RWPE1 (cell line): ENCODE data around the gene KDM1A.
A peak's percentile ranks its signal among the peaks of the same experiment; 100 is the strongest.

Experiments
- CTCF ChIA-PET: fragments of 350-600 bp; sonication (Branson Sonifier 250); formaldehyde crosslinking; extraction: SDS; loops from one replicate; lab custom pipeline; 2021; lab: Yijun Ruan, JAX
- POLR2A ChIA-PET: fragments of 400-600 bp; formaldehyde crosslinking; extraction: SDS; loops from one replicate; lab custom pipeline; 2020; ENCODE audit warnings: antibody characterized with exemption; ENCODE audit not compliant: low non-redundant PET; lab: Yijun Ruan, JAX
- DNase-seq: peaks from one replicate; pipeline ENCODE4 v3.0.0; 2012; ENCODE audit warnings: low spot score
- H3K27ac ChIP-seq: fragments of 450-650 bp; 2 replicates; pipeline ENCODE4 v1.5.1; 2017
- TF ChIP-seq, protein P1 (sequence below): fragments of 450-650 bp; conservative IDR thresholded peaks from 2 replicates; pipeline ENCODE4 v1.5.1; 2017; ENCODE audit warnings: low read depth, mild to moderate bottlenecking

The KDM1A gene

DNA sequence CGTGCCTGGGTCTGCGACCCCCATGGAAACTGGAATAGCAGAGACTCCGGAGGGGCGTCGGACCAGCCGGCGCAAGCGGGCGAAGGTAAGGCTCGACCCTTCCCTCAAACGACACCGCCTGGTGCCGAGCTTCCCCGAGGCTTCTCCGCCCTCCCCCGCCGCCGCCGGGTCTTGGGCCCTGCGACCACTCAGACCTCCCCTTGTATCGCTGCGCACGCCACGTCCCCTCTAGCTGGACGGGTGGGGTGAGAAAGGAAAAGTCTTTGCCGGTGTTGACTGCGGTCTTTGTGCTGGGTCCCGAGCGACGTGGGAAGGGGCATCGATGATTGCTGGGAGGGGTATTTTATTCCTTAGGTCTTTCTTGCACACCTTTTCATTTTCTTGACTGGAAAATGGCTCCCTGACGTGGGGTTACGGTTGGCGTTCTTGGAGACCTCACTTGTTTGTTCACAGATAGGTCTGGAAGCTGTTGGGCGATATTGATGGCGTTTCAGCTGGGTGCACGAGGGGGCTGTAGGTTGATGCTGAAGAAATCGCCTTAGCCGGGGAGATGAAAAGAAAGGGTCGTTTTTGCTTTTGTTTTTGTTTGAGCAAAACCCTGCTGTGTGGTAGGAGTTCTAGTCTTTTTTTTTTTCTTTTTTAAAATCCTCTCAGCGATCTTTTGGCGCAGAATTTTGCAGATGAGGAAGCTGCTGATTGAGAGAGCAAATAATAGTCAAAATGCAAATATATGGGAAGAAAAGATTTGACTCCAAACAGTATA is 776 bp downstream of the KDM1A start:
- H3K27ac ChIP-seq = peak overlapping the region; percentile 88
- peak; percentile 49 for DNase-seq
- TF ChIP-seq, protein P1, sequence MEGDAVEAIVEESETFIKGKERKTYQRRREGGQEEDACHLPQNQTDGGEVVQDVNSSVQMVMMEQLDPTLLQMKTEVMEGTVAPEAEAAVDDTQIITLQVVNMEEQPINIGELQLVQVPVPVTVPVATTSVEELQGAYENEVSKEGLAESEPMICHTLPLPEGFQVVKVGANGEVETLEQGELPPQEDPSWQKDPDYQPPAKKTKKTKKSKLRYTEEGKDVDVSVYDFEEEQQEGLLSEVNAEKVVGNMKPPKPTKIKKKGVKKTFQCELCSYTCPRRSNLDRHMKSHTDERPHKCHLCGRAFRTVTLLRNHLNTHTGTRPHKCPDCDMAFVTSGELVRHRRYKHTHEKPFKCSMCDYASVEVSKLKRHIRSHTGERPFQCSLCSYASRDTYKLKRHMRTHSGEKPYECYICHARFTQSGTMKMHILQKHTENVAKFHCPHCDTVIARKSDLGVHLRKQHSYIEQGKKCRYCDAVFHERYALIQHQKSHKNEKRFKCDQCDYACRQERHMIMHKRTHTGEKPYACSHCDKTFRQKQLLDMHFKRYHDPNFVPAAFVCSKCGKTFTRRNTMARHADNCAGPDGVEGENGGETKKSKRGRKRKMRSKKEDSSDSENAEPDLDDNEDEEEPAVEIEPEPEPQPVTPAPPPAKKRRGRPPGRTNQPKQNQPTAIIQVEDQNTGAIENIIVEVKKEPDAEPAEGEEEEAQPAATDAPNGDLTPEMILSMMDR = no peak
- ChIA-PET POLR2A (interaction anchor here (0.6 to 0.9 kb wide), 2 partner anchors 13 to 41 kb away, joined by 4 to 5 read pairs; no protein-coding TSS in a partner anchor), CTCF (interaction anchor here (0.7 to 1.8 kb wide), 3 partner anchors 43 to 445 kb away, joined by 3 to 4 read pairs (median 4); no protein-coding TSS in a partner anchor)

DNA sequence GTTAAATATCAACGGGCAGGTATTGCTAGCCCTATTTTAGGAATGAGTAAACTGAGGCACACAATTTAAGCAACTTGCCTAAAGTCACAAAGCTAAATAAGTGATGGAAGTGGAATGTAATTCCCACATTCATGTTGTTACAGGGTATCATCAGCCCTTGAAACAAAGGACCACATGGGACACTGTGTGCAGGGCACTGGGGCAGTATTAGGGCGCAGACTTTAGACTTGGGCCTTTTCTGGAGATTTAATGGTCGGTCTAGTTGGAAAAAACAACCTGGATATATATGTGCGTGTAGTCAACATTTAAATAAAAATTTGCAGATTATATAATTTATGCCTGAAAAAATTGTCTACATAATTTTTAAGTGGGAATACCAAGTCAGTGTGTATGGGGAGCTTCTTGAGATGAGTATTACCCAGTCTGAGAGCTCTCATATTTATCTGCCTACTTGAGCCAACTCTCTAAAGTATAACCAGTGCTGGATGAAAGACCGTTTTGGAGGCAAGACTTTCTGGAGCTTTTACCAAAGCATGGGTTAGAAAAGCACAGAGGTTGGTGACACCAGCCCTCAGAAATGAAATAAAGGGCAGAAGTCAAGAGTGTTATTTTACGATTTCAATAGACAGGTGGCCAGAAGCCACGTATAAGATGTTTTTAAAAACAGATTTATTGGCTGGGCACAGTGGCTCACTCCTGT is 1.6 kb downstream of the KDM1A start:
- CTCF ChIA-PET = interaction anchor here (0.6 to 0.9 kb wide), 3 partner anchors 69 to 174 kb away, joined by 4 read pairs; no protein-coding TSS in a partner anchor
- peak overlapping the region; percentile 40 for H3K27ac ChIP-seq

GRCh38 chr1:23021834-23022233 is 2.6 kb downstream of the KDM1A start:
- no peak overlapping the region for H3K27ac ChIP-seq
- DNase-seq = no peak
- TF ChIP-seq, protein P1 = no peak
- ChIA-PET CTCF (no interaction called here), POLR2A (no interaction called here)

More for the DNA sequence above, 1.6 kb downstream of the KDM1A start:
- no peak for DNase-seq
- POLR2A ChIA-PET = no interaction called here
- TF ChIP-seq, protein P1 = no peak

DNA sequence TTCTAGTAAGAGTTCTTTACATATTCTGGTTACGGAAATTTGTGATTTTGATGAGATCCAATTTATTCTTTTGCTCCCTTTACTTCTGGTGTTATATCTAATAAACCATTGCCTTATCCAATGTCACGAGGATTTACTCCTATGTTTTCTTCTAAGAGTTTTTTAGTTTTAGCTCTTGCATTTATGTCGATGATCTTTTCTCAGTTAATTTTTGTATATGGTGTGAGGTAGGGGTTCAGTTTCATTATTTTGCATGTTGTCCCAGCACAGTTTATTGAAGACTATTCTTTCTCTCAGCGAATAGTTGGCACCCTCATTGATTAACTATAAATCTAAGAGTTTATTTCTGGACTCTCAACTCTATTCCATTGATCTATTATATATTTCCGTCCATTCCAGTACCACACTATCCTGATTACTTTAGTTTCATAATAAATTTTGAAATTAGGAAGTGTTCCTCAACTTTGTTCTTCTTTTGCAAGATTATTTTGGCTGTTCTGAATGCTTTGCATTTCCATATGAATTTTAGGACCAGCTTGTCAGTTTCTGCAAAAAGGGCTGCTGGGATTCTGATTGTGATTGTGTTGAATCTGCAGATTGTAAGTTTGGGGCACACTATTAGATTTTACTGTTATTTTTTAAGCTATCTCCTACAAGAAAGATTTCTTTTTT is 4.0 kb downstream of the KDM1A start:
- TF ChIP-seq, protein P1 = no peak
- CTCF ChIA-PET = no interaction called here
- POLR2A ChIA-PET = no interaction called here

GRCh38 chr1:23026568-23026967 is 7.3 kb downstream of the KDM1A start:
- TF ChIP-seq, protein P1 = no peak
- ChIA-PET CTCF (no interaction called here), POLR2A (no interaction called here)
- peak; percentile 42 for DNase-seq
- peak overlapping the region; percentile 28; the same call in 1 of the 2 replicates for H3K27ac ChIP-seq

More for the DNA sequence above, 4.0 kb downstream of the KDM1A start:
- DNase-seq = no peak
- no peak overlapping the region for H3K27ac ChIP-seq

GRCh38 chr1:23027352-23027907 is 8.2 kb downstream of the KDM1A start:
- POLR2A ChIA-PET = no interaction called here
- CTCF ChIA-PET = no interaction called here
- no peak for DNase-seq
- no peak overlapping the region for H3K27ac ChIP-seq
- TF ChIP-seq, protein P1 = no peak
